HG03520 (cell line): ENCODE data around the gene STING1.
"Not testable (repeated sequence)": the region's sequence is repeated elsewhere in the genome, so short reads cannot be mapped to it uniquely, and the experiment has no call there.

Experiments
- ATAC-seq: cut with Tn5 transposase; IDR thresholded peaks from one replicate; pipeline ENCODE4 v1.9.1; 2021; ENCODE audit warnings: mild to moderate bottlenecking, moderate library complexity; ENCODE audit not compliant: unreplicated experiment

The STING1 gene

GRCh38 chr5:139482050-139482889, at the start of gene STING1:
Gene STING1, minus strand, starts transcription at chr5:139482758. Its CDS starts 1,054 bp downstream, at chr5:139481704.
- ATAC-seq = no peak

- ATAC-seq = no peak
Measured at GRCh38 chr5:139531772-139532169, 49.2 kb upstream of the STING1 start.

GRCh38 chr5:139530079-139530478, 47.5 kb upstream of the STING1 start:
- not testable (repeated sequence) for ATAC-seq

GRCh38 chr5:139528695-139529094, 46.1 kb upstream of the STING1 start:
- ATAC-seq = not testable (repeated sequence)

GRCh38 chr5:139527896-139528467, 45.4 kb upstream of the STING1 start:
- not testable (repeated sequence) for ATAC-seq

- not testable (repeated sequence) for ATAC-seq
Measured at GRCh38 chr5:139527090-139527470, 44.5 kb upstream of the STING1 start.

- ATAC-seq = not testable (repeated sequence)
Measured at GRCh38 chr5:139526309-139527089, 43.9 kb upstream of the STING1 start.

- ATAC-seq = not testable (repeated sequence)
Measured at GRCh38 chr5:139525586-139526308, 43.2 kb upstream of the STING1 start.

GRCh38 chr5:139524940-139525585, 42.5 kb upstream of the STING1 start:
- ATAC-seq = no peak

- no peak for ATAC-seq
Measured at GRCh38 chr5:139524446-139524845, 41.9 kb upstream of the STING1 start.

GRCh38 chr5:139523635-139524445, 41.3 kb upstream of the STING1 start:
- no peak for ATAC-seq

- ATAC-seq = peak; percentile 90
Measured at GRCh38 chr5:139517683-139518564, 35.4 kb upstream of the STING1 start.

- ATAC-seq = no peak
Measured at GRCh38 chr5:139514486-139514856, 31.9 kb upstream of the STING1 start.

GRCh38 chr5:139513852-139514485, 31.4 kb upstream of the STING1 start:
- no peak for ATAC-seq

- ATAC-seq = peak; percentile 34
Measured at GRCh38 chr5:139513434-139513833, 30.9 kb upstream of the STING1 start.

GRCh38 chr5:139512786-139513390, 30.3 kb upstream of the STING1 start:
- no peak for ATAC-seq

- not testable (repeated sequence) for ATAC-seq
Measured at GRCh38 chr5:139504722-139505121, 22.2 kb upstream of the STING1 start.

GRCh38 chr5:139503879-139504278, 21.3 kb upstream of the STING1 start:
- not testable (repeated sequence) for ATAC-seq
